ENCODE measurements around the gene PGAM2. TPM values are rescaled to one million over a fixed set of nuclear protein-coding genes. Genes with fewer than 3 reads are reported as not detected.
A peak's percentile ranks its signal among the peaks of the same experiment; 100 is the strongest.

The PGAM2 gene
- total RNA-seq, 1 experiment from 2014 or later: 8.7 TPM

- no peak overlapping the region for H3K18ac ChIP-seq (ENCODE audit: insufficient read length, low read depth, low read length)
- no peak overlapping the region for H4K91ac ChIP-seq (ENCODE audit: insufficient read length, low read depth, low read length)
- H3K9me3 ChIP-seq (ENCODE audit: control insufficient read depth, low read depth, low read length): no peaks in the 10 kb centered on the region
Measured at GRCh38 chr7:44103566-44103922, 38.2 kb upstream of the PGAM2 start.

More at GRCh38 chr7:44103566-44103922, 38.2 kb upstream of the PGAM2 start:
- Histone ChIP-seq H2AFZ (ENCODE audit: low read length) (no peak overlapping the region), H3K23me2 (ENCODE audit: insufficient read length, low read depth, low read length, poor library complexity, severe bottlenecking) (peaks cover 10% of the 10 kb centered on the region), H3K79me1 (ENCODE audit: insufficient read depth, low read depth, low read length, poor library complexity, severe bottlenecking) (no peaks in the 10 kb centered on the region), H2AK5ac (ENCODE audit: insufficient read length, low read length) (no peak overlapping the region), H3K4ac (ENCODE audit: low read depth, low read length) (no peak overlapping the region), H2BK5ac (ENCODE audit: insufficient read length, low read length) (no peak overlapping the region), H3K4me2 (ENCODE audit: insufficient read depth, insufficient read length, low read length) (peak overlapping the region; percentile 52), H3K23ac (ENCODE audit: insufficient read length, low read depth, low read length) (no peak overlapping the region), H3K9ac (ENCODE audit: extremely low read depth, insufficient read length, low read length) (no peak overlapping the region), H2BK15ac (ENCODE audit: low read depth, low read length) (no peak overlapping the region), H3K27me3 (ENCODE audit: insufficient read depth, low read length) (no peaks in the 10 kb centered on the region; the same call in 1 of the 2 replicates), H3K4me1 (ENCODE audit: insufficient read depth, low read length) (no peaks in the 10 kb centered on the region; the same call in 1 of the 2 replicates), H2BK12ac (ENCODE audit: insufficient read length, low read depth, low read length) (no peak overlapping the region), H3K27ac (ENCODE audit: insufficient read length, low read depth, low read length) (no peak overlapping the region), H3K56ac (ENCODE audit: insufficient read length, low read depth, low read length) (no peak overlapping the region), H4K5ac (ENCODE audit: insufficient read length, low read depth, low read length) (no peak overlapping the region), H4K20me1 (ENCODE audit: control insufficient read depth, insufficient read depth, insufficient read length) (no peaks in the 10 kb centered on the region), H2BK20ac (ENCODE audit: low read depth, low read length, poor library complexity, severe bottlenecking) (no peak overlapping the region), H3K79me2 (ENCODE audit: insufficient read depth, low read length) (no peaks in the 10 kb centered on the region), H3T11ph (ENCODE audit: low read length) (no peak overlapping the region), H4K8ac (replicated peaks; ENCODE audit: insufficient read length, low read depth, low read length) (no peak overlapping the region), H3K14ac (ENCODE audit: insufficient read depth, low read length) (no peak overlapping the region), H2BK120ac (ENCODE audit: low read depth, low read length, poor library complexity, severe bottlenecking) (no peak overlapping the region)
- Mint-ChIP-seq H3K36me3 (ENCODE audit: insufficient read depth in 1 of 3, low read depth in 3 of 3) (peaks cover 0 to 6% (median 2%) of the 10 kb centered on the region in 3 experiments; a peak in 4 of 7 replicates), H3K27ac (no peak overlapping the region), H3K9me3 (no peaks in the 10 kb centered on the region), H3K4me3 (peak overlapping the region; percentile 48 to 77), H3K4me1 (peaks cover 11 to 21% of the 10 kb centered on the region in 2 experiments), H3K27me3 (ENCODE audit: low read depth) (peaks cover 32% of the 10 kb centered on the region)
- DNase-seq: no peak
- no CpG with 5 or more reads among the region's 8 CpGs for WGBS (ENCODE audit: extremely low coverage, insufficient read length, low lambda C conversion rate)
- TF ChIP-seq CTCF (conservative IDR thresholded peaks at IDR 0.05): no peak

Data from H9 (cell line).